GM23248 (cell line): Measurements from ENCODE around the gene MICU1. TPM values are rescaled to one million over a fixed set of nuclear protein-coding genes. Genes with fewer than 3 reads are reported as not detected.

Source experiments
- DNase-seq: peaks from one replicate; pipeline ENCODE4 v3.0.0-alpha.2; 2015
- H2AFZ ChIP-seq: fragments of 200-600 bp; sonication (generic); 2 replicates; pipeline ENCODE4 v1.6.1; 2016; ENCODE audit warnings: antibody characterized with exemption
- H3F3A ChIP-seq: fragments of 200-600 bp; sonication (generic); 2 replicates; pipeline ENCODE4 v1.6.1; 2016; ENCODE audit warnings: mild to moderate bottlenecking, antibody characterized with exemption, mixed run types; ENCODE audit not compliant: insufficient read depth
- H3K27ac ChIP-seq: fragments of 200-600 bp; sonication (generic); 2 replicates; pipeline ENCODE4 v1.5.1; 2016; ENCODE audit warnings: mild to moderate bottlenecking
- H3K27me3 ChIP-seq: fragments of 200-600 bp; sonication (generic); replicated peaks from 2 replicates; pipeline ENCODE4 v1.6.1; 2016; ENCODE audit warnings: mild to moderate bottlenecking; ENCODE audit not compliant: insufficient read depth
- H3K36me3 ChIP-seq: fragments of 200-600 bp; sonication (generic); 2 replicates; pipeline ENCODE4 v1.6.1; 2016; ENCODE audit warnings: low read depth, mild to moderate bottlenecking
- H3K4me1 ChIP-seq: fragments of 200-600 bp; sonication (generic); 2 replicates; pipeline ENCODE4 v1.6.1; 2016; ENCODE audit warnings: mild to moderate bottlenecking; ENCODE audit not compliant: insufficient read depth
- H3K4me2 ChIP-seq: fragments of 200-600 bp; sonication (generic); one replicate; pipeline ENCODE4 v1.6.1; 2016; ENCODE audit warnings: mild to moderate bottlenecking; ENCODE audit not compliant: unreplicated experiment
- H3K4me3 ChIP-seq: fragments of 200-600 bp; sonication (generic); 2 replicates; pipeline ENCODE4 v1.5.1; 2016; ENCODE audit warnings: mild to moderate bottlenecking
- H3K79me2 ChIP-seq: fragments of 200-600 bp; sonication (generic); 2 replicates; pipeline ENCODE4 v1.6.1; 2016; ENCODE audit warnings: mild to moderate bottlenecking; ENCODE audit not compliant: insufficient read depth
- H3K9ac ChIP-seq: fragments of 200-600 bp; sonication (generic); 2 replicates; pipeline ENCODE4 v1.6.1; 2016; ENCODE audit warnings: mild to moderate bottlenecking
- H3K9me2 ChIP-seq: fragments of 200-600 bp; sonication (generic); 2 replicates; pipeline ENCODE4 v1.6.1; 2016; ENCODE audit warnings: mixed run types, mild to moderate bottlenecking, moderate library complexity; ENCODE audit not compliant: insufficient read depth
- H3K9me3 ChIP-seq: fragments of 200-600 bp; sonication (generic); one replicate; pipeline ENCODE4 v1.6.1; 2017; ENCODE audit warnings: low read depth
- H4K20me1 ChIP-seq: fragments of 200-600 bp; sonication (generic); 2 replicates; pipeline ENCODE4 v1.6.0; 2016; ENCODE audit not compliant: insufficient read depth
- EZH2 ChIP-seq: fragments of 200-600 bp; sonication (generic); IDR thresholded peaks from 2 replicates; pipeline ENCODE4 v1.6.1; 2018; ENCODE audit warnings: antibody characterized with exemption, mild to moderate bottlenecking; ENCODE audit not compliant: insufficient read depth, poor library complexity, severe bottlenecking
- EZH2phosphoT487 ChIP-seq: fragments of 200-600 bp; sonication (generic); IDR thresholded peaks from 2 replicates; pipeline ENCODE4 v1.6.1; 2018; ENCODE audit warnings: antibody characterized with exemption, moderate library complexity, mild to moderate bottlenecking, low read depth; ENCODE audit not compliant: insufficient read depth
- WGBS, 2 experiments: methylation state at CpG; one replicate each; pipeline ENCODE4 v1.1.6; 2015 to 2017; ENCODE audit warnings: low lambda C conversion rate in 2 of 2, low coverage in 1 of 2; ENCODE audit errors: missing lambda C conversion rate in 2 of 2; 5-methylcytosine and 5-hydroxymethylcytosine counted together
- in situ Hi-C: fragments of 300-500 bp; cut with MboI; formaldehyde crosslinking; loops from 2 replicates; pipeline ENCODE4 v1.15.0; 2020
- polyA plus RNA-seq: library from polyadenylated mRNA; unstranded; fragments of >200 nt; fragmentation: Nextera tagmentation; extraction: Ambion mirVana; gene quantifications from 2 replicates; pipeline ENCODE4 v1.2.1, GENCODE V29; 2016
- total RNA-seq: library from RNA; depleted of rRNA; stranded (reverse); fragments of >200 nt; shearing (Covaris generic); gene quantifications from 2 replicates; pipeline ENCODE4 v1.2.3, GENCODE V29; 2014

Gene MICU1
- total and polyA plus RNA-seq, 2 experiments from 2014 or later = 37.3 to 45.0 TPM

DNA sequence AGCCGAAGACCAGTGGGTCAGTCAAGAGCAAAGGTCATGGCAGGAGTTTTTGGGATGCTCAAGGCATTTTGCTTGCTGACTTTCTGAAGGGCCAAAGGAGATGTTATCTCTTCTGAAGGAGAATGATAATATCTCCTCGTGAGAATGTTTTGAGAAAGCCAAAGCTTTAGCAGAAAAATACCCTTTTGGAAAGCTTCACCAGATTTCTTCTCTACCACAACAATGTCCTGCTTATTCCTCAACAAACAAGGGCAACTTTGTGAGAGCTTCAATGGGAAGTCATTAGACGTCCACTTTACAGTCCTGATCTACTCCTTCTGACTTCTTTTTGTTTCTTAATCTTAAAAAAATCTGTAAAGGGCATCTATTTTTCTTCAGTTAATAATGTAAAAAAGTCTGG lies 138.4 kb downstream of the MICU1 start:
- Histone ChIP-seq H3K27ac (no peak overlapping the region), H3K36me3 (no peaks in the 10 kb centered on the region), H4K20me1 (no peaks in the 10 kb centered on the region), H3K9ac (no peak overlapping the region), H3F3A (peaks cover 7% of the 10 kb centered on the region; the same call in 1 of the 2 replicates), H3K4me2 (no peak overlapping the region), H3K9me3 (no peaks in the 10 kb centered on the region), H2AFZ (no peak overlapping the region), H3K27me3 (no peaks in the 10 kb centered on the region), H3K9me2 (no peaks in the 10 kb centered on the region), H3K4me1 (peaks cover 4% of the 10 kb centered on the region; the same call in 1 of the 2 replicates), H3K4me3 (no peak overlapping the region), H3K79me2 (no peaks in the 10 kb centered on the region)
- in situ Hi-C loops = no loop called here
- DNase-seq = no peak
- no peak for TF ChIP-seq EZH2phosphoT487
- no peak for TF ChIP-seq EZH2
- 87 to 92% methylated on average over 3 of the region's 3 CpGs for WGBS, 2 experiments

DNA sequence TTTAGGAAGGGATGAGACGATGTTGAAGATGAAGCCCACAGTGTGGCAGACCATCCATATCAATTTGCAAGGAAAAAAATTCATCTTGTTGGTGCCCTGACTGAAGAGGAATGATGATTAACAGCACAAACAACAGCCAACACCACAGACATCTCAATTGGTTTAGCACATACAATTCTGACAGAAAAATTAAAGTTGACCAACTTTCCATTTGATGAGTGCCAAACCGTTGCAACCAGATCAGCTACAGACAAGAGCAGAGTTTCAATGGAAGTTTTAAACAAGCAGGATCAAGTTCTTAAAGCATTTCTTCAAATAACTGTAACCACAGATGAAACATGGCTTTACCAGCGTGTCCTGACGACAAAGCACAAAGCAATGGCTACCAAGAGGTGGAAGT lies 138.8 kb downstream of the MICU1 start:
- no peak overlapping the region for H2AFZ ChIP-seq
- H4K20me1 ChIP-seq = no peaks in the 10 kb centered on the region
- no peak overlapping the region for H3K27ac ChIP-seq
- H3K4me3 ChIP-seq = no peak overlapping the region
- no peak overlapping the region for H3K9ac ChIP-seq
- H3K9me2 ChIP-seq = no peaks in the 10 kb centered on the region
- no peaks in the 10 kb centered on the region for H3K79me2 ChIP-seq
- H3F3A ChIP-seq = peaks cover 7% of the 10 kb centered on the region; the same call in 1 of the 2 replicates
- DNase-seq = no peak
- TF ChIP-seq EZH2 = no peak
- TF ChIP-seq EZH2phosphoT487 = no peak
- 97% methylated on average over 4 of the region's 4 CpGs for WGBS, 2 experiments
- no peaks in the 10 kb centered on the region for H3K27me3 ChIP-seq
- H3K4me2 ChIP-seq = no peak overlapping the region
- no peaks in the 10 kb centered on the region for H3K9me3 ChIP-seq
- no peaks in the 10 kb centered on the region for H3K36me3 ChIP-seq
- in situ Hi-C loops = no loop called here
- peaks cover 4% of the 10 kb centered on the region; the same call in 1 of the 2 replicates for H3K4me1 ChIP-seq

DNA sequence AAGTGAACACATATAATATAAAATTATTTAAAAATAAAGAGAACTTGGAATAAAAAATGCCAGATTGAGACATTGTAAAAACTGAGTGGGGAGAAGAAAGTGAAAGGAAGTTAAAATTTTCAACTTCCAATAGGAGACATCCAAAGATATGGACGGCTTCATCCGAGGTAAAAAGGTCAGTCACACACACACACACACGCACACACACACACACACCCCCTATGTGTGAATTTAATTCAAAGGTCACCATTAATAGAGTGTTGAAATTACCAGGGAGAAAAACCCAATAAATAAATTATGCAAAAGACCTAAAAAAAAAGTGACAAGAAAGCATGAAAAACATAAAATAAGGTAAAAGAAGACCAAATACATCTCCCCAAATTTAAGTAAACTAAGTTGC lies 140.2 kb downstream of the MICU1 start:
- WGBS, 2 experiments = 93 to 98% methylated on average over 3 of the region's 3 CpGs
- Histone ChIP-seq H3K4me3 (no peak overlapping the region), H3K9ac (no peak overlapping the region), H4K20me1 (no peaks in the 10 kb centered on the region), H2AFZ (no peak overlapping the region), H3K36me3 (no peaks in the 10 kb centered on the region), H3K9me3 (no peaks in the 10 kb centered on the region), H3K9me2 (no peaks in the 10 kb centered on the region), H3K79me2 (no peaks in the 10 kb centered on the region), H3K4me1 (peaks cover 2% of the 10 kb centered on the region; the same call in 1 of the 2 replicates), H3K27me3 (no peaks in the 10 kb centered on the region), H3K4me2 (no peak overlapping the region), H3K27ac (no peak overlapping the region), H3F3A (no peaks in the 10 kb centered on the region)
- DNase-seq = no peak
- in situ Hi-C loops = no loop called here
- TF ChIP-seq EZH2 (no peak), EZH2phosphoT487 (no peak)

DNA sequence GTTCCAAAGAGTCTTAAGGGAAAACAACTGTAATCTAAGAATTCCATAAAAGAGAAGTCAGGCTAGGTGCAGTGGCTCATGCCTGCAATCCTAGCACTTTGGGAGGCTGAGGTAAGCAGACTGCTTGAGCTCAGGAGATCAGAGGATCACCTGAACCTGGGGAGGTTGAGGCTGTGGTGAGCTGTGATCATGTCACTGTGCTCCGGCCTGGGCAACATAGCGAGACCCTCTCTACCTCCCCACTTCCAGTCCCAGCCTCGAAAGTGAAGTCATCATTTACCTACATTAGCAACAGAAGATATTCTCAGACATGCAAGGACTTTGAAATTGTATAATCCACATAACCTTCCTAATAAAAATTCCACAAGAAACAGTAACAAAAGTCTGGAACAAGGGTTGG lies 141.4 kb downstream of the MICU1 start:
- Histone ChIP-seq H2AFZ (no peak overlapping the region), H3K79me2 (no peaks in the 10 kb centered on the region), H3K9me2 (no peaks in the 10 kb centered on the region), H3K4me1 (no peaks in the 10 kb centered on the region), H3K9ac (no peak overlapping the region), H4K20me1 (no peaks in the 10 kb centered on the region), H3K36me3 (no peaks in the 10 kb centered on the region), H3K27ac (no peak overlapping the region), H3K4me3 (no peak overlapping the region), H3F3A (no peaks in the 10 kb centered on the region), H3K9me3 (no peaks in the 10 kb centered on the region), H3K4me2 (no peak overlapping the region), H3K27me3 (no peaks in the 10 kb centered on the region)
- in situ Hi-C loops = no loop called here
- TF ChIP-seq EZH2phosphoT487 (no peak), EZH2 (no peak)
- no peak for DNase-seq
- WGBS, 2 experiments = 88 to 96% methylated on average over 3 of the region's 3 CpGs

DNA sequence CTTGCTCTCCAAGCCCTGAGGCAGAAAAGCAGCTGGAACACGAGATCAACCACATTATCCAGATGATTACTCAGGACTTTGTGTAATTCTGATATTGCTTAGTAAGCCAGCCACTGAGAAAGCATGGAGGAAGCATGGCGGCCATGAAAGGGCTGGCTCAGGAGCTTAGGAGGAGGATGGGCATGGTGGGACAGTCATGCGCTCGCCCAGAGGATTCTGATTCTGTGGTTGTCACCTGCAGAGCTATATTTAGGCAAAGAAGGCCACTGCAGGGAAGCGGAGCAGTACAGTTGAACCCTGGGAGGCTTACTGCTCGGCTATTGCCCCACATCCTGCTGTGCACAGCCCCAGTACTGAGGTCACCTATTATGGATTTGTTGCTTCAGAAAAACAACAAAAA lies 142.4 kb downstream of the MICU1 start:
- in situ Hi-C loops = no loop called here
- no peaks in the 10 kb centered on the region for H3K79me2 ChIP-seq

More for the DNA sequence above, 142.4 kb downstream of the MICU1 start:
- H3K9ac ChIP-seq = no peak overlapping the region
- no peak overlapping the region for H3K4me3 ChIP-seq
- DNase-seq = peak; percentile 18
- H2AFZ ChIP-seq = no peak overlapping the region
- H3K9me3 ChIP-seq = no peaks in the 10 kb centered on the region
- H3K4me2 ChIP-seq = no peak overlapping the region
- H3K27me3 ChIP-seq = no peaks in the 10 kb centered on the region
- no peaks in the 10 kb centered on the region for H3K9me2 ChIP-seq
- 88 to 91% methylated on average over 6 of the region's 6 CpGs for WGBS, 2 experiments
- no peak overlapping the region for H3K27ac ChIP-seq
- no peaks in the 10 kb centered on the region for H4K20me1 ChIP-seq
- no peaks in the 10 kb centered on the region for H3F3A ChIP-seq
- no peaks in the 10 kb centered on the region for H3K36me3 ChIP-seq
- TF ChIP-seq EZH2phosphoT487 (no peak), EZH2 (no peak)
- no peaks in the 10 kb centered on the region for H3K4me1 ChIP-seq
